ENCODE results near the gene AURKB. TPM values are rescaled to one million over a fixed set of nuclear protein-coding genes. Genes with fewer than 3 reads are reported as not detected.

Gene AURKB
- total and polyA plus RNA-seq, 10 of the 15 experiments (the other 5 are each of a cell fraction or from before 2014, with no cell fraction given) = 52.7 to 209 (median 128) TPM

DNA sequence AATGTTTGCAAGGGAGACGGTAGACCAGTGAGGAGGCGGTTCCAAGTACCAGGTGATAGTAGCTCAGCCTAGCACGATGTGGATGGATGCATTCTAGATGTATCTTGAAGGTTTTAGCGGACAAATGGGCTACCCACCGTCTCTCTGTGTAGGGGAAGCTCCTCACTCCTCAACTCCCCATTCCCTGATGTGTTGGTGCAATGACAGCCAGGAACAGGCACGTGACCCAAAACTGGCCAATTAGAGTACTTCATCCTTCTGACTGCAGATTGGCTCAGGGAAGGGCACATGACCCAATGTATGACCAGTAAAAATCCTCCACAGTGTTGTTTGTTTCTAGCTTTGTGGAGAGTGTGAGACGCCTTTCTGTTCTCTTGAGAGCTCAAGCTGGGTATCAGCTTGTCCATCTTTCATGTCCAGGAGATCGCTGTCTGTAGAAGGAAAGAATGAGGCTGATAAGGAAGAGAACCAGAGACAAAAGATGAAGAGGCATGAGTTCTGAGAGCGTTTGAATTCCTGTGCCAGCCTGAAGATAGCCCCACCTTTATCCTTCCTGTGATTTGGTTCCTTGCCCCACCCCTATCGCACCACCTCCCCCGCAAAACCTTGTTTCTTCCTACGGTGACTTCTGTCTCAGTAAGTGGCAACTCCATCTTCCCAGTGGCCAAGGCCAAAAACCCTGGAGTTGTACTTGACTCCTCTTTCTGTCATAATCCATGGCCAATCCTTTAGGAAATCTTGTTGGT, 18.1 kb downstream of the AURKB start:
- no peaks in the 10 kb centered on the region for H3K9me3 ChIP-seq (replicated peaks; ENCODE audit: control insufficient read depth, insufficient read depth, low read length)
- peak overlapping the region; percentile 21 for H3K4me3 ChIP-seq
- H3K9ac ChIP-seq (ENCODE audit: control insufficient read depth, insufficient read depth, low read length) = peak overlapping the region; percentile 41
- DNase-seq (ENCODE audit: low read depth, low spot score) (peak; percentile 87), FAIRE-seq (no peak), ATAC-seq (peak; percentile 50)
- CTCF ChIA-PET = interaction anchor here (0.9 to 2.1 kb wide), 10 partner anchors 9 to 108 kb away, joined by 3 to 8 read pairs (median 4); partner anchors contain the start of gene AURKB
- 15% methylated on average over 12 of the region's 12 CpGs for WGBS (ENCODE audit: insufficient coverage, insufficient replicate concordance, low lambda C conversion rate, missing lambda C conversion rate)
- SMC1A ChIA-PET (ENCODE audit: uncharacterized antibody, unreplicated experiment) = interaction anchor here (0.6 to 2.0 kb wide), 10 partner anchors 7 to 109 kb away, joined by 3 to 20 read pairs (median 4); partner anchors contain the start of genes AURKB and CTC1
- H3K79me2 ChIP-seq (ENCODE audit: control insufficient read depth, insufficient read depth, low read length) = peaks cover 18% of the 10 kb centered on the region
- intact Hi-C loops (cut with micrococcal nuclease; ENCODE audit: unreplicated experiment) = no loop called here
- peaks cover 27% of the 10 kb centered on the region for H3K4me1 ChIP-seq (ENCODE audit: control insufficient read depth, insufficient read depth, low read length)
- peak overlapping the region; percentile 82 for H2AFZ ChIP-seq (ENCODE audit: control insufficient read depth, low read depth, low read length)
- in situ Hi-C loops (cut with MboI) = no loop called here
- no peaks in the 10 kb centered on the region for H4K20me1 ChIP-seq (ENCODE audit: control insufficient read depth, insufficient read depth)
- peak overlapping the region; percentile 64 for H3K27ac ChIP-seq (ENCODE audit: control insufficient read depth, insufficient read depth)
- POLR2A ChIA-PET = interaction anchor here (0.6 to 8.1 kb wide), 14 partner anchors 8 to 72 kb away, joined by 3 to 146 read pairs (median 5); partner anchors contain the start of genes AURKB, CTC1, PER1 and PFAS
- H3K36me3 ChIP-seq (ENCODE audit: control insufficient read depth in 2 of 2, insufficient read depth in 2 of 2, low read length in 1 of 2) = no peaks in the 10 kb centered on the region
- peak overlapping the region; percentile 51 for H3K4me2 ChIP-seq (ENCODE audit: control insufficient read depth, insufficient read depth)
- RAD21 ChIA-PET (ENCODE audit: unreplicated experiment) = interaction anchor here (0.9 to 8.1 kb wide), 7 partner anchors 18 to 133 kb away, joined by 3 to 117 read pairs (median 5); partner anchors contain the start of genes AURKB and CTC1
- no peaks in the 10 kb centered on the region for H3K27me3 ChIP-seq (replicated peaks in 1 of 2; ENCODE audit: control insufficient read depth in 2 of 2, insufficient read depth in 2 of 2, low read length in 1 of 2)
- no TSS peak for BruUV-seq (replicated peaks)
- TF ChIP-seq RAD51 (IDR thresholded peaks at IDR 0.05) = peak; percentile 99
- peak; percentile 85 for TF ChIP-seq SMAD1 (IDR thresholded peaks at IDR 0.05; ENCODE audit: low read depth, partially characterized antibody)
- TF ChIP-seq POLR2A (IDR thresholded peaks at IDR 0.05; ENCODE audit: low read depth, low read length) = peak; percentile 79
- TF ChIP-seq POLR2AphosphoS5 (IDR thresholded peaks at IDR 0.05; ENCODE audit: low read length) = peak; percentile 91
- no peak for TF ChIP-seq RUNX3 (IDR thresholded peaks at IDR 0.05; ENCODE audit: low read length)
- TF ChIP-seq SMAD5 (IDR thresholded peaks at IDR 0.05; ENCODE audit: low read depth) = peak; percentile 68; the same call in 1 of the 2 replicates
- peak; percentile 67; the same call in 1 of the 2 replicates for TF ChIP-seq POLR2AphosphoS2 (IDR thresholded peaks at IDR 0.05; ENCODE audit: low read depth, low read length)
- no peak for TF ChIP-seq SUPT20H (IDR thresholded peaks at IDR 0.05; ENCODE audit: borderline replicate concordance, control insufficient read depth, low read depth, low read length)
- TF ChIP-seq EGR1 (IDR thresholded peaks at IDR 0.05; ENCODE audit: borderline replicate concordance in 1 of 2, low read depth in 2 of 2, low read length in 2 of 2) = peak in 1 of 2 experiments; percentile 79; a peak in 1 of 3 replicates
- TF ChIP-seq, protein P1, sequence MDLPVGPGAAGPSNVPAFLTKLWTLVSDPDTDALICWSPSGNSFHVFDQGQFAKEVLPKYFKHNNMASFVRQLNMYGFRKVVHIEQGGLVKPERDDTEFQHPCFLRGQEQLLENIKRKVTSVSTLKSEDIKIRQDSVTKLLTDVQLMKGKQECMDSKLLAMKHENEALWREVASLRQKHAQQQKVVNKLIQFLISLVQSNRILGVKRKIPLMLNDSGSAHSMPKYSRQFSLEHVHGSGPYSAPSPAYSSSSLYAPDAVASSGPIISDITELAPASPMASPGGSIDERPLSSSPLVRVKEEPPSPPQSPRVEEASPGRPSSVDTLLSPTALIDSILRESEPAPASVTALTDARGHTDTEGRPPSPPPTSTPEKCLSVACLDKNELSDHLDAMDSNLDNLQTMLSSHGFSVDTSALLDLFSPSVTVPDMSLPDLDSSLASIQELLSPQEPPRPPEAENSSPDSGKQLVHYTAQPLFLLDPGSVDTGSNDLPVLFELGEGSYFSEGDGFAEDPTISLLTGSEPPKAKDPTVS (IDR thresholded peaks at IDR 0.05; ENCODE audit: low read depth, low read length) = no peak
- peak; percentile 17 for TF ChIP-seq SKIL (IDR thresholded peaks at IDR 0.05; ENCODE audit: low read depth, poor library complexity, severe bottlenecking)
- peak; percentile 91 for TF ChIP-seq ATF3 (IDR thresholded peaks at IDR 0.05; ENCODE audit: borderline replicate concordance, extremely low read depth, low read depth, low read length)
- TF ChIP-seq DPF2 (IDR thresholded peaks at IDR 0.05) = no peak
- TF ChIP-seq, protein P2, sequence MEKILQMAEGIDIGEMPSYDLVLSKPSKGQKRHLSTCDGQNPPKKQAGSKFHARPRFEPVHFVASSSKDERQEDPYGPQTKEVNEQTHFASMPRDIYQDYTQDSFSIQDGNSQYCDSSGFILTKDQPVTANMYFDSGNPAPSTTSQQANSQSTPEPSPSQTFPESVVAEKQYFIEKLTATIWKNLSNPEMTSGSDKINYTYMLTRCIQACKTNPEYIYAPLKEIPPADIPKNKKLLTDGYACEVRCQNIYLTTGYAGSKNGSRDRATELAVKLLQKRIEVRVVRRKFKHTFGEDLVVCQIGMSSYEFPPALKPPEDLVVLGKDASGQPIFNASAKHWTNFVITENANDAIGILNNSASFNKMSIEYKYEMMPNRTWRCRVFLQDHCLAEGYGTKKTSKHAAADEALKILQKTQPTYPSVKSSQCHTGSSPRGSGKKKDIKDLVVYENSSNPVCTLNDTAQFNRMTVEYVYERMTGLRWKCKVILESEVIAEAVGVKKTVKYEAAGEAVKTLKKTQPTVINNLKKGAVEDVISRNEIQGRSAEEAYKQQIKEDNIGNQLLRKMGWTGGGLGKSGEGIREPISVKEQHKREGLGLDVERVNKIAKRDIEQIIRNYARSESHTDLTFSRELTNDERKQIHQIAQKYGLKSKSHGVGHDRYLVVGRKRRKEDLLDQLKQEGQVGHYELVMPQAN (conservative IDR thresholded peaks at IDR 0.05) = 0 out of 2 replicates have a peak, but pooled peaks have one; percentile 36
- no peak for TF ChIP-seq RAD21 (IDR thresholded peaks at IDR 0.05; ENCODE audit: insufficient read depth, low read depth, low read length)
- no peak for TF ChIP-seq KDM1A (IDR thresholded peaks at IDR 0.05; ENCODE audit: borderline replicate concordance)

Measured in GM12878 (cell line).